ENCODE results near the gene CD44. TPM values are rescaled to one million over a fixed set of nuclear protein-coding genes. Genes with fewer than 3 reads are reported as not detected.
A peak's percentile ranks its signal among the peaks of the same experiment; 100 is the strongest.
"Not testable (repeated sequence)": the region's sequence is repeated elsewhere in the genome, so short reads cannot be mapped to it uniquely, and the experiment has no call there.

CD44 gene
- total RNA-seq: 1,441 and 1,546 TPM in 2 replicates

- Mint-ChIP-seq H3K9me3 (no peaks in the 10 kb centered on the region), H3K27ac (peak within 1 kb of the TSS; percentile 98), H3K4me1 (peaks cover 57% of the 10 kb centered on the region), H3K4me3 (peak within 1 kb of the TSS; percentile 97), H3K36me3 (ENCODE audit: low read depth) (peaks cover 49% of the 10 kb centered on the region), H3K27me3 (no peaks in the 10 kb centered on the region)
- ChIA-PET POLR2A (interaction anchor here (0.7 to 6.8 kb wide), 34 partner anchors 10 to 1034 kb away, joined by 3 to 222 read pairs (median 9); partner anchors contain the start of gene NAT10), CTCF (interaction anchor here (0.9 to 3.9 kb wide), 4 partner anchors 61 to 141 kb away, joined by 3 to 18 read pairs (median 12); no protein-coding TSS in a partner anchor)
- ATAC-seq (ENCODE audit: low read depth) (peak; percentile 79), DNase-seq (peak; percentile 68)
- no peak for TF ChIP-seq CTCF (IDR thresholded peaks at IDR 0.05)
- intact Hi-C loops (cut with micrococcal nuclease): loop anchor here (1.0 to 2.0 kb wide), 7 partner anchors 8 to 99 kb away; no protein-coding TSS in a partner anchor
Observed at GRCh38 chr11:35138943-35139721, at the start of gene CD44. Gene CD44, plus strand, starts transcription at chr11:35139171. Its CDS starts 133 bp downstream, at chr11:35139304.

DNA sequence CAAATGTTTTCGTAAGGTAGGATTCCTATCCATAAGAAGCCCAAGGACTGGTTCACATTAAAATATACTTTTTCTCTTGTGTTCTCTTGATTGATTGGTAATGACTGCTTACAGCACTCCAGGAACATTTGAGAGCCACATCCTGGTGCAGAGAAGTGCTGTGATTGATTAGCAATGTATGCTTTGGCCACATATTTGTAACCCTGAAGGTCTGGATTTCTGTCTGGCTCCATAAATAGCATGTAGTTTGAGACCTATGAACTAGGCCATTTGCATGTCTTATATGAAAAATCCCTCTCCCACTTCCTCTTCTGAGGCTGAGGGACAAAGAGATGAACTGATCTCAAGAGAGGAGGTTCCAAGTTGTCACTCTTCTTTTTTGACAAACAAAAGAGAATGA lies 49.3 kb upstream of the CD44 start:
- POLR2A ChIA-PET: interaction anchor here (0.9 to 5.6 kb wide), 9 partner anchors 11 to 56 kb away, joined by 3 to 48 read pairs (median 11); partner anchors contain the start of gene CD44
- Mint-ChIP-seq H3K4me3 (peak overlapping the region; percentile 67), H3K4me1 (peaks cover 61% of the 10 kb centered on the region)

DNA sequence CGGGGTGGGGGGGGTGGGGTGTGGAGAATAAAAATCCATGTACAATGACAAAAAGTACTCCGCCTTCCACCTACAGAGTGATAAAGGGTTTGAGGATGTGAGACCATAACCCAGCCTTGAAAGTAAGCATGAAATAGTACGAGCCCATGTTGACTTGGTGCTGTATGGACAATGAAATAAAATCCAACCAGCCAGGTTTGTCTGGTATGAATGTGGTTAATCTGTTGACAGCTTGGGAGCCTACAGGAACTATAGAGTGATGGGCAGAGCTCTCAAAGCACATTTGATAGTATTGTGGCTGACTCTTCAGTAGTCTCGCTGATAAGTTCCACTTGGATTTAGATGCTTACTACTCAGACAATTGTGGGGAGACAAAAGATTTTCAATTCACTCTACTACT lies 48.8 kb upstream of the CD44 start:
- ChIA-PET CTCF (interaction anchor here (1.0 kb wide), 1 partner anchor 29 kb away, joined by 3 read pairs; no protein-coding TSS in a partner anchor), POLR2A (interaction anchor here (0.9 to 5.6 kb wide), 7 partner anchors 12 to 50 kb away, joined by 3 to 48 read pairs (median 8); partner anchors contain the start of gene CD44)
- peak overlapping the region; percentile 87 for H3K27ac Mint-ChIP-seq
- H3K36me3 Mint-ChIP-seq (ENCODE audit: low read depth): no peaks in the 10 kb centered on the region
- no peaks in the 10 kb centered on the region for H3K9me3 Mint-ChIP-seq
- peak overlapping the region; percentile 67 for H3K4me3 Mint-ChIP-seq
- no peak for TF ChIP-seq CTCF (IDR thresholded peaks at IDR 0.05)
- peaks cover 64% of the 10 kb centered on the region for H3K4me1 Mint-ChIP-seq
- DNase-seq (no peak), ATAC-seq (ENCODE audit: low read depth) (peak; percentile 60)
- intact Hi-C loops (cut with micrococcal nuclease): no loop called here
- H3K27me3 Mint-ChIP-seq: no peaks in the 10 kb centered on the region

More for the DNA sequence above, 49.3 kb upstream of the CD44 start:
- DNase-seq: no peak
- Mint-ChIP-seq H3K27me3 (no peaks in the 10 kb centered on the region), H3K9me3 (no peaks in the 10 kb centered on the region), H3K27ac (peak overlapping the region; percentile 87), H3K36me3 (ENCODE audit: low read depth) (no peaks in the 10 kb centered on the region)
- intact Hi-C loops (cut with micrococcal nuclease): loop anchor here (1.0 kb wide), 2 partner anchors 17 to 37 kb away; no protein-coding TSS in a partner anchor
- no peak for TF ChIP-seq CTCF (IDR thresholded peaks at IDR 0.05)
- CTCF ChIA-PET: interaction anchor here (0.7 to 1.0 kb wide), 2 partner anchors 29 to 686 kb away, joined by 3 read pairs; no protein-coding TSS in a partner anchor
- ATAC-seq (ENCODE audit: low read depth): peak; percentile 78

DNA sequence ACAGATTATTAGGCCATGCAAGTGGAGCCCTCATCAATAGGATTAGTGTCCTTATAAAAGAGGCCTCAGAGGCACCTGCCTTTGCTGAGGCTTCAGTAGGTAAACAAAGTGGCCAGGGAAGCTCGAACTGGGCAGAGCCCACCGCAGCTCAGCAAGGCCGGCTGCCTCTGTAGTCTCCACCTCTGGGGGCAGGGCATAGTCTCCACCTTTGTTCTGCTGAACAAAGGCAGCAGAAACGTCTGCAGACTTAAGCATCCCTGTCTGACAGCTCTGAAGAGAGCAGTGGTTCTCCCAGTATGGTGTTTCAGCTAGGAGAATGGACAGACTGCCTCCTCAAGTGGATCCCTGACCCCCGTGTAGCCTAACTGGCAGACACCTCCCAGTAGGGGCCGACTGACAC lies 48.0 kb upstream of the CD44 start:
- H3K36me3 Mint-ChIP-seq (ENCODE audit: low read depth); CTCF ChIA-PET; intact Hi-C loops (cut with micrococcal nuclease); ATAC-seq (ENCODE audit: low read depth); DNase-seq; H3K4me3 Mint-ChIP-seq; H3K9me3 Mint-ChIP-seq; H3K27me3 Mint-ChIP-seq: not testable (repeated sequence)
- POLR2A ChIA-PET: interaction anchor here (0.5 to 3.8 kb wide), 6 partner anchors 13 to 78 kb away, joined by 3 to 21 read pairs (median 4); no protein-coding TSS in a partner anchor
- Mint-ChIP-seq H3K27ac (peak overlapping the region; percentile 87), H3K4me1 (peaks cover 71% of the 10 kb centered on the region)

GRCh38 chr11:35096723-35097122 lies 42.2 kb upstream of the CD44 start:
- ChIA-PET POLR2A (no interaction called here), CTCF (no interaction called here)
- Mint-ChIP-seq H3K4me1 (peaks cover 27% of the 10 kb centered on the region), H3K27ac (no peak overlapping the region), H3K27me3 (no peaks in the 10 kb centered on the region), H3K9me3 (no peaks in the 10 kb centered on the region), H3K4me3 (no peak overlapping the region), H3K36me3 (ENCODE audit: low read depth) (no peaks in the 10 kb centered on the region)
- intact Hi-C loops (cut with micrococcal nuclease): loop anchor here (1.0 kb wide), 1 partner anchor 9 kb away; no protein-coding TSS in a partner anchor
- TF ChIP-seq CTCF (IDR thresholded peaks at IDR 0.05): no peak
- ATAC-seq (ENCODE audit: low read depth) (no peak), DNase-seq (no peak)
